ENCODE data around the gene POLR2B. TPM values are rescaled to one million over a fixed set of nuclear protein-coding genes. Genes with fewer than 3 reads are reported as not detected.

Gene POLR2B
- total and polyA plus RNA-seq, 4 experiments from 2014 or later: 53.6 to 136 (median 98.1) TPM

DNA sequence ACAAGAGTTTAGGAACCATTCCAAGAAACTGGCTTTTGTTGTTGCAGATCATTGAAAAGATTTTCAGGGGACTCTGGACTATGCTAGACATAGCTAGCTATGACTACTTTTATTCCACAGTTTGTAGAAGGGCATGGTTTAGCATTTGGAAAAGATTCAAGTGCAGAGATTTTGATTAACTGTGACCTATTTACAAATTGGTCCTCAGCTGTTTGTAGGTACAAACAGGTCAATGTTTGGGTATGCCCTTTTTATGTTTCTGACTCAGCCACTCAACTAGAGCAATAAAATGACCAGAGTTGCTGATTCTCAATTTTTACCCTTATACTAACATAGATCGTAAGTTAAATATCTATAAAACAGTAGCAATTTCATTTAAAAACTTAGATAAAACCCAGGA, 84.8 kb downstream of the POLR2B start:
- peaks cover 0 to 3% (median 0%) of the 10 kb centered on the region in 8 donors for H3K9me3 Mint-ChIP-seq
- no peaks in the 10 kb centered on the region for H3K9me3 ChIP-seq (ENCODE audit: control insufficient read depth in 1 of 2, low read length in 2 of 2)
- H3K27me3 ChIP-seq (ENCODE audit: insufficient read depth, low read length): no peaks in the 10 kb centered on the region
- peaks cover 3 to 10% of the 10 kb centered on the region in 2 donors for H3K27me3 Mint-ChIP-seq
- POLR2A ChIA-PET (ENCODE audit: partially characterized antibody): no interaction called here
- no peak overlapping the region for H3K27ac Mint-ChIP-seq
- H3K4me1 ChIP-seq (ENCODE audit: insufficient read depth, low read length): no peaks in the 10 kb centered on the region
- H3K4me3 Mint-ChIP-seq: no peak overlapping the region
- H3K4me1 Mint-ChIP-seq: no peaks in the 10 kb centered on the region
- H3K36me3 Mint-ChIP-seq: no peaks in the 10 kb centered on the region
- intact Hi-C loops (cut with micrococcal nuclease): no loop called here
- no peaks in the 10 kb centered on the region for H3K36me3 ChIP-seq (ENCODE audit: insufficient read depth, low read length)
- no peak for DNase-seq
- no peak overlapping the region for H3K27ac ChIP-seq (ENCODE audit: low read depth, low read length)
- H3K4me3 ChIP-seq (ENCODE audit: low read length in 2 of 2): no peak overlapping the region
- CTCF ChIA-PET (ENCODE audit: partially characterized antibody): no interaction called here

DNA sequence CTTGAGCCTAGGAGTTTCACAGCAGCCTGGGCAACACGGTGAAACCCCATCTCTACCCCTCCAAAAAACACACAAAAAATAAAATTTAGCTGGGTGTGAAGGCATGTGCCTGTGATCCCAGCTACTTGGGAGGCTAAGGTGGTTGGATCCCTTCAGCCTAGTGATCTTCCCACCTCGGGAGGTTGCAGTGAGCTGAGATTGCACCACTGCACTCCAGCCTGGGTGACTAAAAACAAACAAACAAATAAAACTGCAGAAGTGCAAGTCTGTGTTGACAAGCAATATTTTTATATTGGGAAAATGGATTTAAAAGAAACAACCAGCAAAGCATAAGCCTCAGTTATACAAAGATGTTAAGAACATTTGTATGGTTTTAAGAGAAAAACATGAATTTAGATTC, 85.4 kb downstream of the POLR2B start:
- CTCF ChIA-PET (ENCODE audit: partially characterized antibody): no interaction called here
- no peak for DNase-seq
- Mint-ChIP-seq H3K36me3 (no peaks in the 10 kb centered on the region), H3K27me3 (peaks cover 3 to 10% of the 10 kb centered on the region in 2 donors), H3K4me1 (no peaks in the 10 kb centered on the region), H3K27ac (no peak overlapping the region), H3K9me3 (peaks cover 0 to 3% (median 0%) of the 10 kb centered on the region in 8 donors), H3K4me3 (no peak overlapping the region)
- no peaks in the 10 kb centered on the region for H3K4me1 ChIP-seq (ENCODE audit: insufficient read depth, low read length)
- no peaks in the 10 kb centered on the region for H3K9me3 ChIP-seq (ENCODE audit: control insufficient read depth in 1 of 2, low read length in 2 of 2)
- no peaks in the 10 kb centered on the region for H3K27me3 ChIP-seq (ENCODE audit: insufficient read depth, low read length)
- POLR2A ChIA-PET (ENCODE audit: partially characterized antibody): no interaction called here
- intact Hi-C loops (cut with micrococcal nuclease): no loop called here
- no peak overlapping the region for H3K4me3 ChIP-seq (ENCODE audit: low read length in 2 of 2)
- no peak overlapping the region for H3K27ac ChIP-seq (ENCODE audit: low read depth, low read length)
- no peaks in the 10 kb centered on the region for H3K36me3 ChIP-seq (ENCODE audit: insufficient read depth, low read length)

DNA sequence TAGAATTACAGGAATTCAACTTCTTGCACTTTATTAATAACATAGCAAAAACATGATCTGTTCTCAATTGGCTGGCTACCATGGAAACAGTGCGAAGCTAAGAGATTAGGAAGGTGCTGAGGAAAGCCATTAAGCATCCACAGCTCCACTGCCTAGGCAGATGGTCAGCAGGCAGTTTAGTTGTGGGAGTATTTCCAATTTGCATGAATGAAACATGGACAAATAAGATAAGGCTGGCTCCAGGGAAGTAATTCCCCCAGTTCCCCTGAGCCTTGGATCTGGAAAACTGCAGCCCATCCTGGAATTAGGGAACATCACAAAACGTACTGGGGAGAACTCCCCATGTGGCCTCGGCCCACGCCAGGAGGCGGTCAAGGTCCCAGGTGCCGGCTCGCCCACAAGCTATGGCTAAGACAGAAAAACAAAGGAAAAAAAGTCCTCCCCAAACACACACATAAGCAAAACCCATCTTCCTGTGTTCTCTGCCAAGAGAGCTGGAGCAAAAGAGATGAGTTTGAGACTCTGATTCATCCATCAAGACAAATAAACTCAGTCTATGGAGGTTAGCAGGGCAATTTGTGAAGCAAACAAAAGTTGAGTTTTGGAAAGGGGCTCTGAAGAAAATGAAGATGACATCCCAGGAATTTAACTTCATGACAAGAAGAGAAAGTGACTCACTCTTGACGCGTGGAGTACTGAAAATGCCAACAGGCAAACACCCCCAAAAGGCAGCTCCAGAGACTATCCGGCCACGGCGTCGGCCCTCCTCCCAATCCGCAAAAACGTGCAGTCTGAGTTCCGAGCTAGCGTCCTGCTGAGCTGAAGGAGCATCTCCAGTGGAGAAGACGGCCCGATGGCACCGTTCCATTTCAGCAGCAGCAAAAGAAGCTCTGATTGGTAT, 86.4 kb downstream of the POLR2B start:
- Histone ChIP-seq H3K4me3 (ENCODE audit: low read length in 2 of 2) (no peak overlapping the region), H3K27ac (ENCODE audit: low read depth, low read length) (no peak overlapping the region), H3K36me3 (ENCODE audit: insufficient read depth, low read length) (no peaks in the 10 kb centered on the region), H3K9me3 (ENCODE audit: control insufficient read depth in 1 of 2, low read length in 2 of 2) (no peaks in the 10 kb centered on the region), H3K4me1 (ENCODE audit: insufficient read depth, low read length) (no peaks in the 10 kb centered on the region), H3K27me3 (ENCODE audit: insufficient read depth, low read length) (no peaks in the 10 kb centered on the region)
- H3K9me3 Mint-ChIP-seq: no peaks in the 10 kb centered on the region
- no peaks in the 10 kb centered on the region for H3K4me1 Mint-ChIP-seq
- no peaks in the 10 kb centered on the region for H3K36me3 Mint-ChIP-seq
- H3K4me3 Mint-ChIP-seq: no peak overlapping the region
- no peak for DNase-seq
- CTCF ChIA-PET (ENCODE audit: partially characterized antibody): no interaction called here
- POLR2A ChIA-PET (ENCODE audit: partially characterized antibody): no interaction called here
- no peak overlapping the region for H3K27ac Mint-ChIP-seq
- intact Hi-C loops (cut with micrococcal nuclease): no loop called here
- peaks cover 3 to 7% of the 10 kb centered on the region in 2 donors for H3K27me3 Mint-ChIP-seq

DNA sequence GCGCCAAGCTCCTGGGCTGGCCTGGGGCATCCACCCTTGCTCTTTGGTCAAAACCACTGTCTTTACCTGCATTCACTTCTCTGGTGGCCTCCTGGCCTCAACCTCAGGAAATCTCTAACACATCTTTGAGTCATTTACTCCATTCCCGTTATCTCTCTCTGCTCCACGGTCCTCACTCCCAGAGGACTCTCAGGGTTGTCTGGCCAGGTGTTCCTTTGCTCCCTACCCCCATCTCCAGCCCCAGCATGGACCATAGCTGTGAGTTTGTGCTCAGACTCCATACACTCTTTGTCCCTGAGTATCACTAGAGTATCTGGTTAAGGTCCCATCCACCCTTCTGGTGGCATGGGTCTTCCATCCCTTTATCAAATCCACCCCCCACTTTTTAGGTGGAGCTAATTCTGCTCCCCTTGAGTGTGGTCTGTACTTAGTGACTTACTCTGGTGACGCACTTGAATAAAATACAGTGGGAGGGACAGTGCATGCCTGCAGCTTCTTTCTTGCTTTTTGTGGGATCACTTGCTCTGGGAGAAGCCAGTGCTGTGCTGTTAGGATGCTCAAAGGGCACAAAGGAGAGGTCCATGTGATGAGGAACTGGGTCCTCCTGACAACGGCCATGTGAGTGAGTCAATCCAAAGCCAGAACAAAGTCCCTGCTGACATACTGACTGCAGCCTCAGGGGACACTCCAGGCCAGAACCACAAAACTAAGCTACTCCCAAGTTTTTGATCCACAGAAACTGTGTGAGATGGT, 87.2 kb downstream of the POLR2B start:
- H3K27ac ChIP-seq (ENCODE audit: low read depth, low read length): no peak overlapping the region
- H3K9me3 ChIP-seq (ENCODE audit: control insufficient read depth in 1 of 2, low read length in 2 of 2): no peaks in the 10 kb centered on the region
- H3K9me3 Mint-ChIP-seq: no peaks in the 10 kb centered on the region
- CTCF ChIA-PET (ENCODE audit: partially characterized antibody): no interaction called here
- no peaks in the 10 kb centered on the region for H3K4me1 Mint-ChIP-seq
- no peaks in the 10 kb centered on the region for H3K36me3 ChIP-seq (ENCODE audit: insufficient read depth, low read length)
- H3K27me3 Mint-ChIP-seq: peaks cover 3 to 5% of the 10 kb centered on the region in 2 donors
- POLR2A ChIA-PET (ENCODE audit: partially characterized antibody): no interaction called here
- no peaks in the 10 kb centered on the region for H3K27me3 ChIP-seq (ENCODE audit: insufficient read depth, low read length)
- H3K27ac Mint-ChIP-seq: no peak overlapping the region
- no peaks in the 10 kb centered on the region for H3K36me3 Mint-ChIP-seq
- no peaks in the 10 kb centered on the region for H3K4me1 ChIP-seq (ENCODE audit: insufficient read depth, low read length)
- H3K4me3 ChIP-seq (ENCODE audit: low read length in 2 of 2): no peak overlapping the region
- no peak for DNase-seq
- H3K4me3 Mint-ChIP-seq: no peak overlapping the region
- intact Hi-C loops (cut with micrococcal nuclease): no loop called here

DNA sequence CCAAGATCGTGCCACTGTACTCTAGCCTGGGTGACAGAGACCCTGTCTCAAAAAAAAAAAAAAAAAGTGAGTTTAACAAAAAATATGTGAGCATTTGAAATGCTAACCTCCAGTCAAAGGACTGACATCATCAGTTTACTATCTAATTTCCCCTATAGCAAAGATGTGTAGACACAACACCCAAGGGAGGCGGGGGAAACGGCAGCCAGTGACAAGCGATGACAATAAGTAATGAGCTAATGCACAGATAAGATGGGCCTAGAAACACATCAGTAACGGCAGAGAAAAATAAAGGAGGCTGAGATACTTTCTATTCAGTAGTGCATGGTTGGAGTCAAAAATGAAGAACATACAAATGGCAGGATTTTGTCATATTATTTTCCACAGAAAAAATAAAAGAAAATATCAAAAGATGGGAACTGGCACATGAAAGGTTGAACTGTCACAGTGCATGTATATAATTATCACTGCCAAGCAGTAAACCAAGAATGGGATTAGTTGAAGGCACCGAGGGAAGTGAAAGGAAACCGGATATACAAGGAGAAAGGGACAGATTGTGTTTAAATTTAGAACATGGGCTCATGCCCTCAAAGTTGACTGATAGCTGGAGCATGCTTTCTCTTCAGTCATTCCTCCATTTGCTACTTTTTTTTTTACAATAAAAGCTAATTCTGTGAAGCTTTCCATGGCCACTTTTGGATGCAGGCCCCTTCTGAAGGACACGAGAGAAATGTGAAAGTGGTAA, 89.7 kb downstream of the POLR2B start:
- intact Hi-C loops (cut with micrococcal nuclease): no loop called here
- no peaks in the 10 kb centered on the region for H3K36me3 ChIP-seq (ENCODE audit: insufficient read depth, low read length)
- Mint-ChIP-seq H3K36me3 (no peaks in the 10 kb centered on the region), H3K4me3 (no peak overlapping the region), H3K27ac (no peak overlapping the region), H3K27me3 (peaks cover 0 to 6% of the 10 kb centered on the region in 2 donors), H3K4me1 (no peaks in the 10 kb centered on the region), H3K9me3 (no peaks in the 10 kb centered on the region)
- H3K27ac ChIP-seq (ENCODE audit: low read depth, low read length): no peak overlapping the region
- H3K9me3 ChIP-seq (ENCODE audit: control insufficient read depth in 1 of 2, low read length in 2 of 2): no peaks in the 10 kb centered on the region
- no peaks in the 10 kb centered on the region for H3K4me1 ChIP-seq (ENCODE audit: insufficient read depth, low read length)
- H3K27me3 ChIP-seq (ENCODE audit: insufficient read depth, low read length): no peaks in the 10 kb centered on the region
- ChIA-PET POLR2A (ENCODE audit: partially characterized antibody) (no interaction called here), CTCF (ENCODE audit: partially characterized antibody) (no interaction called here)
- DNase-seq: no peak
- H3K4me3 ChIP-seq (ENCODE audit: low read length in 2 of 2): no peak overlapping the region

DNA sequence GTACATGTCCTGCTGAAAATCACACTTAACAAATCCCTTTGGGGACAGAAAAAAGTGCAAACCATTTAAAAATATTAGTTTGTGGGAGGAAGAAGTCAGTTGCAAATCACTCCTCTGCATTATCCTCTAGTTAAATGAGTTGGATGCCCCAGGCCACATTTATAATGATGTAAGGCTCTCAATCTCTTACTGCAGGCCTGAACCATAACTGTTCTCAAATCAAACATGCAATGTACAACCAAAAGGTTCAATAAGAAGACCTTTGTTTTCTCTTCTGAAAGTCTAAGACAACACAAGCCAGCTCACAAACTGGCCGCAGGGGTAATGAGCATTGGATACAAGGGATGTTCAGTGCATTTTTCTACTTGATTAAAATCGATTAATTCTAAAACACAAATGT, 91.8 kb downstream of the POLR2B start:
- no peak overlapping the region for H3K4me3 ChIP-seq (ENCODE audit: low read length in 2 of 2)
- peaks cover 0 to 2% (median 0%) of the 10 kb centered on the region in 8 donors for H3K9me3 Mint-ChIP-seq
- no peaks in the 10 kb centered on the region for H3K36me3 Mint-ChIP-seq
- H3K27me3 Mint-ChIP-seq: peaks cover 8 to 9% of the 10 kb centered on the region in 2 donors
- H3K4me1 Mint-ChIP-seq: no peaks in the 10 kb centered on the region
- no peaks in the 10 kb centered on the region for H3K4me1 ChIP-seq (ENCODE audit: insufficient read depth, low read length)
- H3K27ac Mint-ChIP-seq: no peak overlapping the region
- no peaks in the 10 kb centered on the region for H3K9me3 ChIP-seq (ENCODE audit: control insufficient read depth in 1 of 2, low read length in 2 of 2)
- H3K36me3 ChIP-seq (ENCODE audit: insufficient read depth, low read length): no peaks in the 10 kb centered on the region
- POLR2A ChIA-PET (ENCODE audit: partially characterized antibody): no interaction called here
- H3K27me3 ChIP-seq (ENCODE audit: insufficient read depth, low read length): no peaks in the 10 kb centered on the region
- no peak for DNase-seq
- CTCF ChIA-PET (ENCODE audit: partially characterized antibody): no interaction called here
- intact Hi-C loops (cut with micrococcal nuclease): no loop called here
- H3K4me3 Mint-ChIP-seq: no peak overlapping the region
- no peak overlapping the region for H3K27ac ChIP-seq (ENCODE audit: low read depth, low read length)

DNA sequence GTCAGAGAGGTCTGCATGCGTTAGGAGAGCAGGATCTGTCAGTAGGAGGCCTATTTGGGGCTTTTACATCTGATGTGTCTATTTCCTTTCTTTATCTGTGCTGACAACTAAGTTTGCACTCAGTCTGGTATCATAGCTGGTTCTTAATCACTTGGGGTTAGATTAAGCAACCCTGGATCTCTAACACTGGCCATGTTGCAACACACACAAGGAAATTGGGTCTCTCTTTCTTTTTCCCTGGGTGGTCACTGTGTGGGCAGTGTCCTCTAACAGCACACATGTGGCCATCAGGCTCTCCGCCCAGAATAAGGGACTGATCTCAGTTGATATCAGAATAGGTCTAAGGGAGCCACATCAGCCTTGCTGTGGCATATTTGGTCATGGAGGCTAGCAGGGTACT, 92.6 kb downstream of the POLR2B start:
- no peaks in the 10 kb centered on the region for H3K4me1 ChIP-seq (ENCODE audit: insufficient read depth, low read length)
- Mint-ChIP-seq H3K36me3 (no peaks in the 10 kb centered on the region), H3K27ac (no peak overlapping the region), H3K4me1 (no peaks in the 10 kb centered on the region), H3K4me3 (no peak overlapping the region), H3K27me3 (peaks cover 9% of the 10 kb centered on the region in 2 donors), H3K9me3 (peaks cover 0 to 2% (median 0%) of the 10 kb centered on the region in 8 donors)
- ChIA-PET POLR2A (ENCODE audit: partially characterized antibody) (no interaction called here), CTCF (ENCODE audit: partially characterized antibody) (interaction anchor here (0.6 kb wide), 1 partner anchor 73 kb away, joined by 3 read pairs; no protein-coding TSS in a partner anchor)
- no peaks in the 10 kb centered on the region for H3K9me3 ChIP-seq (ENCODE audit: control insufficient read depth in 1 of 2, low read length in 2 of 2)
- no peaks in the 10 kb centered on the region for H3K27me3 ChIP-seq (ENCODE audit: insufficient read depth, low read length)
- H3K27ac ChIP-seq (ENCODE audit: low read depth, low read length): no peak overlapping the region
- H3K4me3 ChIP-seq (ENCODE audit: low read length in 2 of 2): no peak overlapping the region
- no peak for DNase-seq
- H3K36me3 ChIP-seq (ENCODE audit: insufficient read depth, low read length): no peaks in the 10 kb centered on the region
- intact Hi-C loops (cut with micrococcal nuclease): no loop called here
